NCI-H1436 treated with DMSO at 0.1 percent for 48 hours (cell line): ENCODE data around the gene DISP3.
A peak's percentile ranks its signal among the peaks of the same experiment; 100 is the strongest.

Experiments used
- DNase-seq: peaks from one replicate; lab custom pipeline; 2025; lab: John Stamatoyannopoulos, UW

The DISP3 gene

DNA sequence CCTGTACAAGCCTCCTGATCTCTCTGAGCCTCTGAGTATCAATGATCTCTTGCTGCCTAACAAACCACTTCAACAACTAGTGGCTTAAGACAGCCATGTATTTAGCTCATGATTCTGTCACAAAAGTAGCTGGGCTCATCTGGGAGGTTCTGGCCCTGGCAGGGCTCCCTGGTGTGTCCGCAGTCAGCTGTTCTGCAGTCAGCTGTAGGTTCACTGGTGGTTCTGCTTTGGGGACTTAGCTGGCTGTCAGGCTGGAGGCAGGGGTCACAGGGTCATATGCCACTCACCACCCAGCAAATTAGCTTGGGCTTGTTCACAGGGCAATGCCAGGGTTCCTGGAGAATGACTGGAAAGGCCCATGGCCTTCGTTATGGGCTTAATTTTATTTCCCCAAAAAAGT lies 64.8 kb downstream of the DISP3 start:
- no peak for DNase-seq

DNA sequence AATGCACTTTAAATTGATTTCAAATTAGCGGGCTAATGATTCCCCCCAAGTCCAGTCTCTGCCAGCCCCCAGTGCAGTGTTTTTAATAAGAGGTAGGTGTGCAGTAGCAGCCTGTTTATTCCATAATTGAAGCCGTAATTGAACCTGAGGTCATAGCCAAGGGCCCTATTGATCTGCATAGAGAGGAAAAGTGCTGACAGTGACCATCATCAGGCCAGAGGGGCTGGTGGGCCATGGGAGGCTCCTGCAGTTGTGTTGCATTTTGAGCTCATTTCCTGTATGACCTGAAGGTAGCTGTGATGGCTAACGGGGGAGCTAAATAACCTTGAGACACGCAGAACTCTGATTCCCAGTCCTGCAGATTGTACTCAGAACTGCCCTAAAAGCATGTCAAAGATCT lies 67.5 kb downstream of the DISP3 start:
- DNase-seq: no peak

DNA sequence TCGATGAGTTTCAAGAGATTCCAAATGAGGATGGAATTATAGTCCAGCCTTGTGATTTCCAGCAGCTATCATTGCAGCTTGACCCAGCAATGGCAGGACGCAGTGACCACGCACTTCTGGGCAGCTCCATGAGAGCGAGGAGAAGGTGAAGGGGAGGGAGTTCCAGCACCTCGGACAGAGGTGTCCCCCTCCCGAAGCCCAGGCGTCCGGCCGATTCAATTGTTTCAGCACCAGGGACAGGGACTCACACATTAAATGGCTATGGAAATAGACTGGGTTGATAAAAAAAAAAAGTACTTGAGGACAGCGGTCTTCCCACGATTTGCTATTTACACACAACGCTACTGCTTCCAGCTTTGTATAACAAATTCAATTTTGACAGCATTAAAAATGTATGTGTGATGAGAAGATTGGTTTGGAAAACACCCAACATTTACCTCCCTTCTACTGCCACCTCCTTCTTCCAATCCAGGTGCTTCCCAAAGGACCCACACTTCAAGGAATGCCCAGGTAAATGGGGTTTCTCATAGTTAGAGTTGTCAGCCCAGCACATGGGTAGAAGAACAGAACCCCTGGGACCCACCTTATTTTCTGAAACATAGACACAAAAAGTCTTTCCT lies 71.8 kb downstream of the DISP3 start:
- DNase-seq: no peak

DNA sequence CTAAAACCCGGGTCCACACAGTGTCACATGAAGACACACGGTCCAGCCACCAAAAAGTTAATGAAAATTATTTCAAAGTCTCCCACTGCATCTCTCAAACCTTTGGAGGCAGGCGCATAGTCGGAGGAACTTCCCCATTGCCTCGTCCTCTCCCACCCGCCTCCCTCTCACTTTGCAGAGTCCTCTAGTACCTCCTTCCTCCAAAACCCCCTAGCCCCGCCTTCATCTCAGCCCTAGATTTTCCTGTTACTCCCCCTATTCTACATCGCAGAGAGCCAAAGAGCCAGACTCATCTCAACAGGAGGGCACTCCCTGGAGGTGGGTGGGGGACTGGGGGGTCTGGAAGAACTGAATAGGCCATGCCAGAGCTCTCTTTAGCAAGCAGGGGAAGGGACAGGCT lies 79.3 kb downstream of the DISP3 start:
- no peak for DNase-seq

DNA sequence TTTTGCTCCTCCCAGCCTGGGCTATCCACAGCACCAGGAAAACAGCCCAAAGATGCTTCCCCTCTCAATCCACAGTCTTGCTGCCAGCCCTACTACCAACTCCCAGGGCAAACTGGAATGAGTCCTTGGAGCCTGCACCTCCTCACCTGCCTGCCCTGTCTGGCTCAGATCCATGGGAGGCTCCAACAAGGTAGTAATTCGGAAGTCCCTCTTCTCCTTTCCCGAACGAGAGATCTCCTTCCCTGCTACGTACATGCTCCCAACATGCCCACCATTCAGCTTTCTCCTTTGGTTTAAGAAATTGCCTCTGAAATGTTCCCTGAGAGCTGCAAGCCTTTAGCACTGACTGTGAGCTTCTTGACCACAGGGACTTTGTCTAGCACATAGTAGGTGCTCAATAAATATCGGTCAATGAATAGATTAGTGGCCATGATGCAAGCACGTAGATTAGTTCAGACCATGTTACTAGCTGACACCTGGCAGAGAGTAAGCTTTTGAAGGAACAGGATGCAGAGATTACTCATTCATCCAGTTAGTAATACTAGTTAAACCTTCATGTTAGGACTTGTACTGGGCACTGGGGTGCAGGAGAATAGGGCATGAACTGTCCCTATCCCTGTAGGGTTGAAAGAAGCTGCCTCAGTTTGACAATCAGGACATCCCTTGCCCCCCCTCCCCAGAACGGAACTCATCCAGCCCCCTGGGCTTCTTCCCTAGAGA lies 80.1 kb downstream of the DISP3 start:
- DNase-seq: no peak

DNA sequence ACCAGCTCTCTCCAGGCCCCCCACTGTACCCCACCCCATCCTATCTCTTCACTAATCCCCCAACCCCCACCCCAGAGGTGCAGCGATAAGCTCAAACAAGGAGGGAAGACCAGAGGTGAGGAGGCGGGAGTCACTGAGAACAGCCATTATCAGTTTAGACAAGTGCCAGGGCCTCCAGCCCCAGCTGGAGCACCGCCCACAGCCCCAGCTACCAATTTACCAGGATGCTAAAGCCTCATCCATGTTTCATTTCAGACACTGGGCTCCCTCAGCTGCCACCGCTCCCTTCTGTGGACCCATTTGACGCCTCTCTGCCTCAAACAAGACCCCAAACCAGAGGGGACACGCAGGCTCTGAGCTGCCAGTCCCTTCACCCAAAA lies 80.6 kb downstream of the DISP3 start:
- no peak for DNase-seq

DNA sequence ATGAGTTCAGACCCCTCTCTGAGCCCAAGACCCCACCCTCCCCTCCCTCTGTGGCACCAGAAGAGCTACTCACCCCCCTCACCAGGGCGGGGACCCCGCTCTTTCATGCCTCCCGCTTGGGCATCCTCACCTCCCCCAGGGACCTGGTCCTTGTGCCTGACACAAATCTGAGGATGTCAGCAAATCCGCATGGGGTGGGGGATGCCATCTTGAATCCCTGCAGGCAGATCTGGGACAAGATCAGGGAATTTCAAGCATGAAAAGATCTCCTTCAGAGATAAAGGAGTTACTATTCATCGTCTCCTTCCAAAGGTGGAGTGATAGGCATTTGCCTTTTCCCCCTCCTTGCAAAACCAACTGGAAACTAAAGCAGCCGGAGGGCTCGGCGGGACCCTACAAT lies 81.1 kb downstream of the DISP3 start:
- no peak for DNase-seq

DNA sequence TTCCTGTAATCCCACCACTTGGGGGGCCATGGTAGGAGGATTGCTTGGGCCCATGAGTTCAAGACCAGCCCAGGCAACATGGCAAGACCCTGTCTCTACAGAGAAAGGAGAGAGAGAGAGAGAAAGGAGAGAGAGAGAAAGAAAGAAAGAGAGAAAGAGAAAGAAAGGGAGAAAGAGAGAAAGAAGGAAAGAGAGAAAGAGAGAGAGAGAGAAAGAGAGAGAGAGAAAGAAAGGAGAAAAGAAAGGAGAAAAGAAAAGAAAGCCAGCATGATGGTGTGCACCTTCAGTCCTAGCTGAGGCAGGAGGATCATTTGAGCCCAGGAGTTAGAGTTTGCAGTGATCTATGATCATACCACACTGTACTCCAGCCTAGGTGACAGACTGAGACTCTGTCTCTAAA lies 82.8 kb downstream of the DISP3 start:
- no peak for DNase-seq

DNA sequence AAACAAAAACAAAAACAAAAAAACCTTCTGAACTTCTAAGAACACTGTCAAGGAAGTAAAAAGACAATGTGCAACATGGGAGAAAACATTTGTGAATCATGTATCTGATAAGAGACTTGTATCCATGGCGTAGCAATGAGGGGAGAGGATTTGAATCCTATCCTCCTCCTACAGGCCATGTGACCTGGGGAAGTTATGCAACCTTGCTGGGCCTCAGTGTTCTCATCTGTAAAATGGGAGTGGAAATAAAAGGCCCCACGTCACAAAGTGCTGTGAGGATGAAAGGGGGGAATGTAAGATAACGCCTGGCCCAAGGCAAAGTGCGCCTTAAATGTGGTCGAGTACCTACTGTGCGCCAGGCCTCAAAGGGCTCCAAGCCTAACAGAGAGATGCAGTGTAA lies 83.7 kb downstream of the DISP3 start:
- DNase-seq: no peak

DNA sequence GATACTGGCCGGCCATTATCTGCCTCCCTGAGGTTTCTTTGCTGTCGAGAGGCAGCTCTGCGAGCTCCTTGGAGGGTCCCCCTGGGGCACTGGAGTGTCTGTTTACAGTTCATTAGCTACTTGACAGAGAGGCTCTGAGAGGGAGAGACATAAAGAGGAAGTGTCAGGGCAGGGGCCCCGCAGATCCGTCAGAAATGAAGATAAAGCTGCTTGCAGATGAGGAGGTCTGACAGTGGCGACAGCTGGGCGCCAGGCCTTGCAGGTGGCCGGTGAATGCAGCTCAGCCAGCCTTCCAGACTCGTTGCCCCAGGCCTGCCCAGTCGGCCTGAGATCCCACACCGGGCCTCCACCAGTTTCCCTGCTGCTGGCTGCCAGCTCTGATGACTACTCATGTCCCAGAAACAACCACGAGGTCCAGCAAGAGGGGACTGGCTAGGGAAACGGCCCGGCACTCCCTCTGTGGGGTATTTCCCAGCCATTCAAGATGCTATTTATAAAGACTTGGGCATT lies 84.7 kb downstream of the DISP3 start:
- DNase-seq: peak; percentile 78

DNA sequence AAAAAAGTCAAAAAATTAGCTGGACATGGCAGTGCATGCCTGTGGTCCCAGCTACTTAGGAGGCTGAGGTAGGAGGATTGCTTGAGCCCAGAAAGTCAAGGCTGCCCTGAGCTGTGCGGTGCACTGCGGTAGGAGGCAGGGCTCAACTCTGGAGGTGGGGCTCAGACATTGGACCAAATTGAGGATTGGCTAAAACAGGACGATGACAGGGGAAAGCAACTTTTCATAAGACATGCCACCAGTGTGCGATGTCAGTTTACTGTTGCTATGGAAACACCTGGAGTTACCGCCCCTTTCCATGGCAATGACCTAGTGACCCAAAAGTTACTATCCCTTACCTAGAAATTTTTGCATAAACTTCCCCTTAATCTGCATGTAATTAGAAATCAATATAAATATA lies 85.3 kb downstream of the DISP3 start:
- no peak for DNase-seq

DNA sequence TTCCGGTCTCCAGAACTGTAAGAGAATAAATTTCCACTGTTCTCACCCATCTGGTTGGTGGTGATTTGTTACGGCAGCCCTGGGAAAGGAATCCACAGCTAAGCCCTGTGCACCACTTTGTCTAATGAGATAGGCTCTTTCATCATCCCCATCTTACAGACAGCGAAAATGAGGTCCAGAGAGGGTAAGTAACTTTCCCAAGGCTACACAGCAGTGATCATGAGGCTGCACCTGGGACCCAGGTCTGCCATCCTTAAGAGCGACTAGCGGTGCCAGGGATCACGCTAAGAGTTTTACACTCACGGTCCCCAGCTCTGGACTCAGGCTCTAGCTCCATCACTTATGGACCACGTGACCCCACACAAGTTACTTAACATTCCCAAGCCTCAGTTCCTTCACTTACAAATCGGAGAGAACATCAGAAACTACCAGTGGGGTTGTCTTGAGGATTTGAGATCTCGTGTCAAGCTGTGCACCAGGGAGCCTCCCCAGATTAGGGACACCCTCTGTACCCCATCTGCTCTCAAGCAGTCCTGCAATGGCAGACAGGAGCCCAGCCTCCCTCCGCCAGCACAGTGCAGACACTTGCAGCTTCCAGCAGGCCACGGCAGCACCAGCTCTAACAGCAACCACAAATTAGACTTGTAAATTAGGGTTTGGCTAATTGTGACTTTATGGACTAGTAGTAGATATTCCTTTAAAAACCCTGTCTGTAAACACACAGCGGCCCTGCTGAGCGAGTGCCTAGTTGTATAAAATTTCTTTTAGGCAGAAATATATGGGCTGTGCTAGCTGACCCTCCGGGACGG lies 87.3 kb downstream of the DISP3 start:
- DNase-seq: no peak

DNA sequence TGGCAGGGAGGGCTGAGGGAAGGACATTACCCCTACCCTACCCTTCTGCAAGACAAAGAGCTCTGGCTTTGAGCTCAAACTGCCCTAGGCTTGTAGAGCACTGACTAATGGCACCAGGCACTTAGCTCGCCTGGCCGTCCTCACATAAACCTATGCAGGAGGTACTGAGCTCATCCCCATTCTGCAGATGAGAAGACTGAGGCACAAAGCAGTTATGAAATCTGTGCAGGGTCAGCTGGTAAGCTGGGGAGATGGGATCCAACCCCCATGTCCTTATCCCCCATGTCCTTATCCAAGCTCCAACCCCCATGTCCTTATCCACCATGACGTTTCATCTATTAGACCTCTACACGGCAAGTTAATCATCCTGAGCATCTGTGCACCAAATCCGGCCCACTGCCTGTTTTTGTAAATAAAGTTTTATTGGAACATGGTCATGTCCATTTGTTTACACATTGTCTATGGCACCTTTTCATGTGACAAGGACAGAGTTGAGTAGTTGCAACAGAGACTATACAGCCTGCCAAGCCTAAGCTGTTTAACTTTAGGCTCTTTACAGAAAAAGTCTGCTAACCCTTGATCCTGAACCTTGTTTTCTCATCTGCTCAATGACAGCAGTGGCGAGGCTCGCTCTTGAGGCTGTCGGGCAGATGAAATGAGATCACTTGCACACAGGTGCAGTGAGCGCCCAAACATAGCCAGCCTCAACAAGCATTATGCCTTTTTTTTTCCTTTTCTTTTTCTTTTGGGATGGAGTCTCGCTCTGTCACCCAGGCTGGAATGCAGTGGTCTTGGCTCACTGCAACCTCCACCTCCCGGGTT lies 88.5 kb downstream of the DISP3 start:
- no peak for DNase-seq

DNA sequence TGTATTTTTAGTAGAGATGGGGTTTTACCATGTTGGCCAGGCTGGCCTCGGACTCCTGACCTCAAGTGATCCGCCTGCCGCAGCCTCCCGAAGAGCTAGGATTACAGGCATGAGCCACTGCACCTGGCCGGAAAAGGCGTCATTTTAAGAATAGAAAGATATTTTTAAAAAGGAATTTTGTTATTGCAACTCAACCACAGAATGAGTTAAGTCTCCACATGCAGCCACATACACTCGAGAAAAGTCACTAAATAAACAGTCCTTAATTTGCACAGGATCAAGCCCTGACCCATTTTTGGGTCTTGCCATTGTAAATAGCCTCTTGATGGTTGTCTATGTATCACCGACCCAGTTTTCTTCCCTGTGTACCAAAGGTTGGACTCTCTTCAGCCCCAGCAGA lies 89.7 kb downstream of the DISP3 start:
- DNase-seq: no peak

DNA sequence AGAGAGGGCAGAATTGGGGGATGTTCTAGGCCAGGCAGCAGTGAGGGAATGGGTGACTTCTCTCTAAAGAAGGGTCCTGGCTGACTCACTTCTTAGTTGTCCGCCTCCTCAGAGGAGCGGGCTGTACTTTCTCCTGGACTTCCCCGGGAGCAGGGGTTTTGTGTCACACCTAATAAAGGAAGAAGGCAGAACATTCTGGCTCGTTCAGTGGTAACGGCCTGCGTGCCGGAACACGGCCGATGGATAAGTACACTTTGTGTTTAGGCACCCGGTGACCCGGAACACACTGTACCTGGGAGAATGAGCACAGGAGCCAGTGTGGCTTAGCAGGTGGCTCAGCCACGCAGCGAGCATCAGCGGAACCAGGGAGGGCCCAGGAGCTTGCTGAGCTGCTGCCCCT lies 90.6 kb downstream of the DISP3 start:
- no peak for DNase-seq

DNA sequence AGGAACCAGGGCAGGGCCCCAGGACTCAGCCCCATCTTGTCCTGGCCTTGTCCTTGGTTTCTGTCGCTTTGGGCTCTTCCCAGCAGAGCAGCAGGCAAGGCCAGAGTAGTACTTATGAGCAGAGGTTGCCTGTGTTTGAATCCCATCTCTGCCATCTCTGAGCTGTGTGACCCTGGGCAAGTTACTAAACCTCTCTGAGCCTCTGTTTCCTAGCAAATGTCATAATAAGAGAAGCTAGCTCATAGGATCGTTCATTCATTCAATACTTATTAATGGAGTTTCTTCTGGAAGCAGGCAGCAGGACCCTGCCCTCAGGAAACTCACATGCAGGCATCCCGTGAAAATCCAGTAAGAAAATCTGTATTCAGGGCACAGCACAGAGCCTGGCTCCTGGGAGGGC lies 91.0 kb downstream of the DISP3 start:
- no peak for DNase-seq

DNA sequence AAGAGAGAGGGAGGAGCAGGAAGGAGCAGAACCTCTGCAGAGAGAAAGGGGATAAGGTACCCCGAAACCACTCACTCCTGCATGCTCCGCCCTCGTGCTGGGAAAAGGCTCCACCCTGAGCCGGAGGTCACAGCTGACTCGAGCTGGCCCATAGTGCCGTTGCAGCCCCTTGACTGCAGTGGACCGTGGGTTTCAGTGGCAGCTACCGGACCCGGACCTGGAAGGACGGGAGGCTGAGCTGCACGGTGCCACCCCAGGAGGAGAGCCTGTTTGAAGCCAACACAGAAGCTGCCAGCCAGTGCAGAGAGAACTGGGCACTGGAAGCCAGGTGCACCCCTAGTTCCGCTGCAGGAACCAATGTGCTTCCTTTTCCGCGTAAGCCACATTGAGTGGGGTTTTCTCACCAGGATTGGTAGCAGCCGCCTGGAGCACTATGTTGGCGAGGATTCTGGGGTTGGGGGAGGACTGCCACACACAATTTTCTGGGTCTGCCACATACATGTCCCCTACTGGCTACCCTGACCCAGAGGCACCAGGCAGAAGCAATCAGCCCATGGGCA lies 91.9 kb downstream of the DISP3 start:
- no peak for DNase-seq

DNA sequence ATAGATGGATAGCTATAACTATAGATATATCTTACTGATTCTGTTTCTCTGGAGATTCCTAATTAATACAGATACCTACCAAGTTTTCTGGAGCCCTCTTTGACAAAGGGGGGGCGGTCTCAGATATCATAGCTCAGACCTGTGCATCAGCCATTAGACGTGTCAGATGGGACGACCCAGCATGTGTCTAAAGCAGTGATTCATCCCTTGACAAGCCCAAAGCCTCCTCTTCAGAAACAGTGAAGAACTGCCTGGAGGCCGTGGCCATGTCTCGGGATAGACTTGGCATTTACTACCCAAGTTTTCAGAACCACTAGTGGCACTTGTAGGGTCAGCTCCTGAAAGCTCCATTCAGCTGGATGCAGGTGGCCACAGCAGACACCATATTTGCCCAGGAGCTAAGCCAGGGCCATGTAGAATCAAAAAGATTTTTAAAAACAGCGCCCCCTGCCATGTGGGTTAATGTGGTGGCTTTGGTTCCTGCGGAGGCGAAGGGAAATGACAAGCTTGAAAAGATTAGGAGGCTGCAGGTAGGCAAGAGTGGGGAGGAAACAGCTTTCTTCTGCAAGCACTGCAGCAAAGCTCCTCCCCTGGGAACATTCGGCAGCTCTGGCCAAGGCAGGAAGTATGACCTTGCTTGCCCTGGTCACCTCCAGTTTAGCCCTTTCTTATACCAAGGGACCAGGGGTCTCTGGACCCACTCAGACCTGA lies 93.1 kb downstream of the DISP3 start:
- no peak for DNase-seq

DNA sequence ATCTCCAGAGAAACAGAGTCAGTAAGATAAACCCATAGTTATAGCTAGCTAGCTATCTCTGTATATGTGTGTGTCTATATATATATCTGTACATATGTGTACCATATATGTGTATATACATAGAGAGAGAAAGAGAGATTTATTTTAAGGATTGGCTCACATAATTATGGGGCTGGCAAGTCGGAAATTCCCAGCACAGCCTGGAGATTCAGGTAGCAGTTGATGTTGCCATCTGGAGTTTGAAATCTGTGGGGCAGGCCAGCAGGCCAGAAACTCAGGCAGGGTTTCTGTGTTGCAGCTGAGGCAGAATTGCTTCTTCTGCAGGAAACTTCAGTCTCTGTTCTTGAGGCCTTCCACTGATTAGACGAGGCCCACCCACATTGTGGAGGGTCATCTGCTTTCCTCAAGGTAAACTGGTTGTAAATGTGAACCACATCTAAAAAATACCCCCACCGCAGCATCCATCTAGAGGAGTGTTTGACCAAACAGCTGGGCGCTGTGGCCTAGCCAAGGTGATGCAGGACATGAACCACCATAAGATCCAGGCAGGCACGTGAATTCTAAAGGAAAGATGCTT lies 94.2 kb downstream of the DISP3 start:
- DNase-seq: no peak

DNA sequence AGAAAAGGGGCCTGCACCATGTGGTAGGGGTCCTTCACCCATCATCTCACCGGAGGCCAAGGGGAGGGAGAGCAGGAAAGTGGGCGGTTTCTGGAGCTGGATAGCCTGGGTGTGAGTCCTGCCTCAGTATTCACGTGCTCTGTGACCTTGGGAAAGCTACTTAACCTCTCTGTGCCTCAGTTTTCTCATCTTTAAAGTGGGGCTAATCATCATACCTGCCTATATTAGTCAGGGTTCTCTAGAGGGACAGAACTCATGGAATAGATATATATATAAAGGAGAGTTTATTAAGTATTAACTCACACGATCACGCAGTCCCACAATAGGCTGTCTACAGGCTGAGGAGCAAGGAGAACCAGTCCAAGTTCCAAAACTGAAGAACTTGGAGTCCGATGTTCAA lies 96.6 kb downstream of the DISP3 start:
- DNase-seq: no peak
